Superior temporal gyrus (tissue), 1 donor: ENCODE measurements around the gene CENPP.

Source experiments
- DNase-seq: peaks from one replicate; pipeline ENCODE4 v3.0.0-alpha.2; 2016; ENCODE audit errors: extremely low spot score

The CENPP gene

GRCh38 chr9:92598382-92598781 lies 272.6 kb downstream of the CENPP start:
- DNase-seq = no peak

DNA sequence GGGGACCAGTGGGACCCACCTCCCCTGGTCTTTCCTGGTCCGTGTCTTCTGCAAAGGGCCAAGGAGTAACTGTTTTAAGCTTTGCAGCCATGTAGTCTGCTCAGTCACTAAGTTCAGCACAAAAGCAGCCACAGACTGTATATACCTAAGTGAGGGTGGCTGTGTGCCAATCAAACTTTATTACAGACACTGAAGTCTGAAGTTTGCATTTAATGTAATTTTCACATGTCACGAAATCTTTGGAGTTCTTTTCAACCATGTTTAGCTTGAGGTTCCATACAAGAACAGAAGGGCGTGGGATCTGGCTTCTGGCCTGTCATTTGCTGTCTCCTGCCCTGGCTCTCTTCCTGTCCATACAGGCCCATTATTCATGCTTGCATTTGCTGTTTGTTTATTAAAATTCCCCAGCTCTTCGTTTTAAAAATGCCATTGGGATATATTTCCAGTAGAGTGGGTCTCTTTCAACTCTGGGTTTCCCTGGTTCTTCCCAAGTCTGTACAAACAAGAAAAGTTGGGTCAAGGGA lies 274.2 kb downstream of the CENPP start:
- no peak for DNase-seq

- no peak for DNase-seq
Measured at GRCh38 chr9:92600462-92601261, 274.9 kb downstream of the CENPP start.

DNA sequence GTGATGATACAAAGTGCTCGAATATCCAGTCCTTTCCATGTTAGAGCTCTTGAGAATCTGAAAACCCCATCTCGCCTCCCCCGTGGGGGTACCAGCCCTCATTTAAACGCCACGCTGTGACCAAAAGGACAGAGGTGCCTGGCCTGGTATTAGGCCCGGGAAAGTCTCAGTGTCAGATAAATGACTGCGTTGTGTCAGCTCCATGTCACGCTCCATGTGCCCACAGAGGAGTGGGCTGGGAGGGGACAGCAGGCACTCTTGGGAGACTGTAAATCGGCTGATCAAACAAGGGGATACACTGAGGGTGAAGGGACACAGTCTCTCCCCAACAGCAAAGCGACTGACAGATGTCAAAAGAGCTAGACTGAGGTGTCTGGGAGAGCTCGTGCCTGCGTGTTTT lies 275.7 kb downstream of the CENPP start:
- no peak for DNase-seq

DNA sequence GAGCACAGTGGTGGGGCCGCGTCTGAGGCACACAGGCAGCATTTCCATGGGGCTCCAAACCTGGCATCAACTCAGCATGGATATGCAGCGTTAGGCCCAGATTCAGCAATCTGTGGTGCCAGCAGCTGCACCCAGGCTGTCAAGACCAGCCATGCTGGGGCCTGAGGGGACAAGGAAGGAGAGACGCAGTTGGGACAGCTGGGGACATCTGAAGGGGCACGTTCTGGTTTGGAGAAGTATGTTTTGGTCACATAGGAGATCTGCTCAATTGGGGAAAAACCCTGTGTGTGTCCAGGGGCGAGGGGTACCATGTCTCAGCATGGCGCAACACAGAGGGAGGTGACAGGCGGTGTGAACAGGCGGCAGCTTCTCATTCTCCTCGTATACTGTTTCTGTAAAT lies 276.7 kb downstream of the CENPP start:
- no peak for DNase-seq

DNA sequence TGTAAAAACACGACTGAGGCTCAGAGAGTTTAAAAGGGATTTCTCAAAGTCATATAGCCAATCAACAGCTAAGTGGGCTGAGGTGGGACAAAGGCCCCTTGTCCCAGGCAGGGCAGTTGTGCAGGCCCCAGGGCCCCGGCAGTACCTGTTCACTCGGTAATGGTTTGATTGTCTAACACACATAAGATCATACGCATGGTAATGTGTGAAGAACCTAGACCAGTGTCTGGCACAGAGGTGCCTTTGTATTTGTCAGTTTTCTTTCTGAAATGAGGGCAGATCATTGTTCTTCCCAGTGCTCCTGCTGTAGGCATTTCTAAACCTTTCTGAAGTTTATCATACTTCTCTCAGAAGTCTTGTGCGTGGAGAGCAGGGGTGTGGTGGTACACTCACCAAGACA lies 277.3 kb downstream of the CENPP start:
- no peak for DNase-seq

DNA sequence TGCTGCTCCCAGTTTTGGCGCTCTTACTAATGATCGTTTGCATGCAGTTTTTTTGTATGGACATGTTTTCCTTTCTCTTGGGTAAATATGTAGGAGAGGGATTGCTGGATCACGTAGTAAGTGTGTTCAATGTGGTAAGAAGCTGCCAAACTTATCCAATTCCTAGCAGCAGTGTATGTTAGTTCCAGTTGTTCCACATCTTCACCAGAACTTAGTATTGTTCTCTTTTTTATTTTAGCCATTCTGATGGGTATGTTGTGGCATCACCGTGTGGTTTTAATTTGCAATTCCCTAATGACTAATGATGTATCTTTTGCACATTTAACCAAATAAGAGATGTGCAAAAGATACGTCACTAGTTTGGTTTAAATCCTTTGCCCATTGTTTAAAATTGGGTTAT lies 278.2 kb downstream of the CENPP start:
- no peak for DNase-seq

DNA sequence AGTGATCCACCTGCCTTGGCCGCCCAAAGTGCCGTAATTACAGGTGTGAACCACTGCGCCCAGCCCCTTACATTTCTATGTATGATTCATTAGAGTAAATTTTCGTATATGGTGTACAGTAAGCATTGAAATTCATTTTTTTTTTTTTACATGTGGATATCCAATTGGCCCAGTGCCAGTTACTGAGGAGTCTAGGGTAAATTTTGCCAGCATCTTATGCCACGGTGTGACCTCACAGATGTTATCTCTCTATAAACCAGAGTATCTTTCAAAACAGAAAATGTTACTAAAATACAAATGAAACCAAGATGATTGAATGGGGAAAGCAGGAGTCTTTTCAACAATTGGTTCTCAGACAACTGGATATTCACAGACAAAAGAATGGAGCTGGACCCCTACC lies 279.5 kb downstream of the CENPP start:
- no peak for DNase-seq

DNA sequence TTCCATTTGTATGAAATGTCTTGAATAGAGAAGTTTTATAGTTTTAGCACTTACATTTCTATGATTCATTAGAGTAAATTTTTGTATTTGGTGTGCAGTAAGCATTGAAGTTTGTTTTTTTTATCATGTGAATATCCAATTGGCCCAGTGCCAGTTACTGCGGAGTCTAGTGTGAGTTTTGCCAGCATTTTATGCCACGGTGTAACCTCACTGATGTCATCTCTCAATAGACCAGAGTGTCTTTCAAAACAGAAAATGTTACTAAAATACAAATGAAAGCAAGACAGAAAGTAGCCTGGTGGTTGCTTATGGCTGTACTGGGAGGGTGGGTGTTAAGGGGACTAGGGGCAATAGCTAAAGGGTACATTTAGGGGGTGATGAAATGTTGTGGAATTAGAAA lies 281.3 kb downstream of the CENPP start:
- DNase-seq = no peak

DNA sequence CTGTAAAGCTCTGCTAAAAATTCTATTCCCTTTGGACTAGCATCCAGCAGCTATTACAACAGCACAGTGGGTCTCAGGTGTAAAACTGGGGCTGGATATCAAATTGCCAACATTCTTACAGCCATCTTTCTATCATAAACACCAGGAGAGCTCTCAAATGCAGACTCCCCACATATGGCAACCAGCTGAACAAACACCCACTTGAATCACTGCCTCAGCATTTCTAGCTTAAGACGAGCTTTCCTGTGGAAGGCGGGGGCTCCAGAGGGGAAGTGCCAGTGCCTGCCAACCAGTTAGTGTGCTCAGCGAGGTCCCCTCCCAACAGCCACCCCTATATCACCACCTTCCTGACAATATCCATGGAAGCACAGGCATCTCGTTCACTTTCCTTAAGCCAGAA lies 282.0 kb downstream of the CENPP start:
- no peak for DNase-seq

DNA sequence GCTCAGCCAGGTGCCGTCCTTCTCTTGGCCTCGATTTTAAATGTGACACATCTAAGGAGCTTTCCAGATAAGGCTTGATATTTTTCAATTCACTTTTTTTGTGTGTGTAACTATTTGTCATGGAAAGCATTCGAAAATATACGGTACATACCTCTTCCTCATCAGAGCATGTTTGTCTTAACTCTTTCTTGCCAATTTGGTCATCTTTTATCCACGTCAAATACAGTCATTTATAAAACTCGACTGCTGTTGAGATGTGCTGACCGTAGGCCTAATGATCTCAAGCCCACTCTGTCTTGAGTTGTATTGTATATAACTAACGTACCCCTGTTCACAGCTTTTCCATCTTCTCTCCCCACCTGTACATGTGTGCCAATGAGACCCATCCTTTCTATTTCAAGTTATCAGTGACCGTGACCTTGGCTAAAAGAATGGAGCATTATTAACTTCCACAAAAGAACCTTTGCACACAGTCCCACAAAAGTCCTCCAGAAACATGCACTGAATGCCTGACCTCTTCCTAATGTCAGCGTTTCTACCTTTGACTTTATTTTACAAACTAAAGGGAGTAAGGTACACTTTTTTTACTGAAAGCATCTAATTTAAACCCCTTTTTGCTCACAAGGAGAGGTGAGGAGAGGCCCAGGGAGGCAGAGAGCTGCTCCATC lies 282.6 kb downstream of the CENPP start:
- DNase-seq = no peak

- DNase-seq = peak; percentile 39
Measured at GRCh38 chr9:92608909-92609445, 283.2 kb downstream of the CENPP start.

- no peak for DNase-seq
Measured at GRCh38 chr9:92610470-92611420, 285.0 kb downstream of the CENPP start.

DNA sequence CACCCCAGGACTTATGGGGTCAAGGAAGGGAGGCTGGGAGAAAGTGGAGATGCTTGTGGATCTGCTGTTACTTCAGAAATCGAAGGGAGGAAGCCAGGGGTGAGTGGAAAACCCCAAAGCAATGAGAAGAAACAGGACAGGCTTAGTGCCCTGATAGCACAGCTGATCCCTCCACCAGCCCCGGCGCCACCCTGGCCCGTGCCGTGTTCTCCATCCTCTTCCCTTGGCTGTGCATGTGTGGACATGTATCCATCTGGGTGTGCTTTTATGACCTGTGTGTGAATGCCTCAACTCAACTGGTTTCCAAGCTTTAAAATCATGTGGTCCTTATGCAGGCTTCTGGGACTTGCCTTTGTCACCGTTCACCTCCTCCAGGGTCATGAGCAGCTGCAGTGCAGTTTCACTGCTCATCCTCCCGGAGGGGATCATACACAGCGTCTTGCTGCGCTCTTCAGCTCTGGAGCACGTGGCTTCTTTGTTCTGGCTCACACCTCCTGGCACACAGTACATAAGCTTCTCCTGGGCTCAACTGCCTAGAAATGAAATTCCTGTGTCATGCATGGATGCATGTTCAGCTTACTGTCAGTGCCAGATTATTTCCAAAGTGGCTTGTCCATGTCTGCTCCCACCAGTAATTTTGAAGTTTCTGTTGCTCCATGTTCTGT lies 286.0 kb downstream of the CENPP start:
- DNase-seq = no peak

GRCh38 chr9:92612292-92612691 lies 286.5 kb downstream of the CENPP start:
- no peak for DNase-seq

DNA sequence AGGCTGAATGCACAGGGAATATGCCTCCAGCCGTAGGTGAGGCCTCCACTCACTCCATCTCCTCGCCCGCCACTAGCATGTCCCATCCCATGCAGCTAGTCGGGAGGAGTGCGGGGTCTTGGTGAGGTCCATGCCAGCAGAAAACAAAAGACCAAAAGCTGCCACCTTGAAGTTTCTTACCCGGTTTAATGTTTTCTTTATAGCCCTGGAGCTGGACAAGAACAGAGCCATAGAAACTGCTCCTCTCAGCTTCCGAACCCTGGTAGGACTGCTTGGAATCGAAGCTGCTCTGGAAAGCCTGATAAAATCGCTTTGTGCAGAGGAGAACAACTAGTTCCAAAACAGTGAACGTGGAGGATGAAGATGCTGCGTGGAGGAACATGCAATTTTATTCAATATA lies 287.1 kb downstream of the CENPP start:
- DNase-seq = peak; percentile 42

- DNase-seq = no peak
Measured at GRCh38 chr9:92613268-92614122, 287.7 kb downstream of the CENPP start.

GRCh38 chr9:92614123-92614510 lies 288.4 kb downstream of the CENPP start:
- no peak for DNase-seq

GRCh38 chr9:92614763-92615461 lies 289.2 kb downstream of the CENPP start:
- DNase-seq = no peak

DNA sequence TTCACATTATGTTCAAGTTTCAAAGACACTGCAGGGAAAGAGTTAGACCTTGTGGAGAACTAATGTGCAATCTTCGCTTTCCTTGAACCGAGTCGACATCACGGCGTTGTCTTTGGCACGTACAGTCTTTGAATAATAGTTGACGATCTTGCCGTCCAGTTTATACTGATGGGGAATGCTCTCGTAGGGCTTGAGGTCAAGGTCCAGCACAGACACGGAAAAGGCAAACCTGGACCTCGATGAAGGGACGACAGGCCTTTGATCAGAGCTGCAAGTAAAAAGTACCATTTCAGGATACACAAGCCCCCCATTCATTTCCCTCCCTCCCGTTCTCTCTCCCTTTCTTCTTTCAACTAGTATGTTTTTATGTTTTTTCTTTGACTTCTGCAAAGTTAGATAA lies 290.0 kb downstream of the CENPP start:
- DNase-seq = no peak
